GM21786 (cell line): ENCODE data around the gene PLCD3.

Experiments used
- ATAC-seq: cut with Tn5 transposase; IDR thresholded peaks from one replicate; pipeline ENCODE4 v1.9.1; 2021; ENCODE audit not compliant: unreplicated experiment

Gene PLCD3

GRCh38 chr17:45086391-45086790 is 45.9 kb downstream of the PLCD3 start:
- no peak for ATAC-seq

GRCh38 chr17:45081047-45081703 is 51.1 kb downstream of the PLCD3 start:
- no peak for ATAC-seq

- ATAC-seq: no peak
Observed at GRCh38 chr17:45077643-45078042, 54.7 kb downstream of the PLCD3 start.

GRCh38 chr17:45073414-45074070 is 58.8 kb downstream of the PLCD3 start:
- ATAC-seq: no peak

GRCh38 chr17:45070809-45071208 is 61.5 kb downstream of the PLCD3 start:
- ATAC-seq: no peak

GRCh38 chr17:45070001-45070400 is 62.3 kb downstream of the PLCD3 start:
- ATAC-seq: no peak

- ATAC-seq: no peak
Observed at GRCh38 chr17:45067637-45068036, 64.7 kb downstream of the PLCD3 start.

GRCh38 chr17:45063198-45063597 is 69.1 kb downstream of the PLCD3 start:
- no peak for ATAC-seq

GRCh38 chr17:45061606-45062205 is 70.6 kb downstream of the PLCD3 start:
- ATAC-seq: no peak

- ATAC-seq: peak; percentile 90
Observed at GRCh38 chr17:45060797-45061605, 71.3 kb downstream of the PLCD3 start, which contains the start of gene NMT1. TSS of gene NMT1 (plus strand) at chr17:45061317. CDS start at chr17:45061330, 13 bp downstream.

GRCh38 chr17:45060382-45060796 is 71.9 kb downstream of the PLCD3 start:
- peak; percentile 2 for ATAC-seq
